ENCODE measurements around the gene OR10C1.

- no peak for TF ChIP-seq MAX (IDR thresholded peaks at IDR 0.05)
- TF ChIP-seq BCL3 (IDR thresholded peaks at IDR 0.05), result no peak
- no peak for TF ChIP-seq USF2 (IDR thresholded peaks at IDR 0.05)
- TF ChIP-seq CTCF (IDR thresholded peaks at IDR 0.05), result no peak
- TF ChIP-seq SMC3 (IDR thresholded peaks at IDR 0.05), result no peak
- TF ChIP-seq PBX3 (IDR thresholded peaks at IDR 0.05), result no peak
- no peak for TF ChIP-seq RNF2 (IDR thresholded peaks at IDR 0.05; ENCODE audit: borderline replicate concordance, low read depth)
- TF ChIP-seq CBX2 (IDR thresholded peaks at IDR 0.05; ENCODE audit: borderline replicate concordance, low read depth), result no peak
- TF ChIP-seq POLR2A (IDR thresholded peaks at IDR 0.05; ENCODE audit: low read length), result no peak
- no peak for TF ChIP-seq EP300 (IDR thresholded peaks at IDR 0.05)
- no peak for TF ChIP-seq RCOR1 (IDR thresholded peaks at IDR 0.05; ENCODE audit: low read depth, low read length)
- no peak for TF ChIP-seq E2F6 (IDR thresholded peaks at IDR 0.05; ENCODE audit: borderline replicate concordance, low read depth)
- TF ChIP-seq CHD4 (IDR thresholded peaks at IDR 0.05; ENCODE audit: borderline replicate concordance), result no peak
- TF ChIP-seq CHD2 (IDR thresholded peaks at IDR 0.05; ENCODE audit: low read length, partially characterized antibody), result no peak
These were observed 8.6 kb downstream of the OR10C1 start for GRCh38 chr6:29447670-29448069.
